ENCODE measurements around the gene KIAA1210.

The KIAA1210 gene

GRCh38 chrX:119127650-119128049 lies at the start of gene KIAA1210:
Gene KIAA1210, minus strand, starts transcription at chrX:119127812. Its CDS starts 4,170 bp downstream, at chrX:119123642.
- DNase-seq: no peak

GRCh38 chrX:119177278-119177677 lies 49.7 kb upstream of the KIAA1210 start:
- no peak for DNase-seq

GRCh38 chrX:119174900-119175299 lies 47.3 kb upstream of the KIAA1210 start:
- DNase-seq: no peak

- no peak for DNase-seq
Observed at GRCh38 chrX:119168104-119168503, 40.5 kb upstream of the KIAA1210 start.

GRCh38 chrX:119158226-119158625 lies 30.6 kb upstream of the KIAA1210 start:
- DNase-seq: no peak

GRCh38 chrX:119156241-119156640 lies 28.6 kb upstream of the KIAA1210 start:
- DNase-seq: no peak

- no peak for DNase-seq
Observed at GRCh38 chrX:119155416-119156035, 27.9 kb upstream of the KIAA1210 start.

- no peak for DNase-seq
Observed at GRCh38 chrX:119151051-119151380, 23.4 kb upstream of the KIAA1210 start.

GRCh38 chrX:119150163-119151050 lies 22.8 kb upstream of the KIAA1210 start:
- DNase-seq: no peak

GRCh38 chrX:119147486-119147885 lies 19.9 kb upstream of the KIAA1210 start:
- DNase-seq: no peak

GRCh38 chrX:119145241-119145653 lies 17.6 kb upstream of the KIAA1210 start:
- DNase-seq: no peak

GRCh38 chrX:119134466-119134865 lies 6.9 kb upstream of the KIAA1210 start:
- DNase-seq: no peak

- DNase-seq: no peak
Observed at GRCh38 chrX:119132961-119133360, 5.3 kb upstream of the KIAA1210 start.

GRCh38 chrX:119132316-119132715 lies 4.7 kb upstream of the KIAA1210 start:
- no peak for DNase-seq

GRCh38 chrX:119130911-119131310 lies 3.3 kb upstream of the KIAA1210 start:
- DNase-seq: no peak

GRCh38 chrX:119121341-119121740 lies 6.3 kb downstream of the KIAA1210 start:
- DNase-seq: no peak

GRCh38 chrX:119118780-119119395 lies 8.7 kb downstream of the KIAA1210 start:
- DNase-seq: peak; percentile 23 to 38

- no peak for DNase-seq
Observed at GRCh38 chrX:119107206-119107605, 20.4 kb downstream of the KIAA1210 start.

- DNase-seq: no peak
Observed at GRCh38 chrX:119105826-119106225, 21.8 kb downstream of the KIAA1210 start.

GRCh38 chrX:119101168-119101567 lies 26.4 kb downstream of the KIAA1210 start:
- DNase-seq: no peak

- no peak for DNase-seq
Observed at GRCh38 chrX:119095936-119096335, 31.7 kb downstream of the KIAA1210 start.

- no peak for DNase-seq
Observed at GRCh38 chrX:119094819-119095218, 32.8 kb downstream of the KIAA1210 start.

- no peak for DNase-seq
Observed at GRCh38 chrX:119093991-119094735, 33.4 kb downstream of the KIAA1210 start.
